GM12865 (cell line): Measurements from ENCODE around the gene AADACL4.

Experiments used
- DNase-seq: peaks from one replicate; pipeline ENCODE4 v3.0.0; 2010; ENCODE audit warnings: low read depth
- H3K4me3 ChIP-seq: 2 replicates; pipeline ENCODE4 v1.5.1; 2011; ENCODE audit warnings: mild to moderate bottlenecking, low read depth, low read length, control low read depth
- CTCF ChIP-seq: IDR thresholded peaks from 2 replicates; pipeline ENCODE4 v1.5.1; 2011; ENCODE audit warnings: low read length, control low read depth, low read depth, inconsistent platforms; ENCODE audit not compliant: insufficient read depth; ENCODE audit errors: missing control alignments

The AADACL4 gene

DNA sequence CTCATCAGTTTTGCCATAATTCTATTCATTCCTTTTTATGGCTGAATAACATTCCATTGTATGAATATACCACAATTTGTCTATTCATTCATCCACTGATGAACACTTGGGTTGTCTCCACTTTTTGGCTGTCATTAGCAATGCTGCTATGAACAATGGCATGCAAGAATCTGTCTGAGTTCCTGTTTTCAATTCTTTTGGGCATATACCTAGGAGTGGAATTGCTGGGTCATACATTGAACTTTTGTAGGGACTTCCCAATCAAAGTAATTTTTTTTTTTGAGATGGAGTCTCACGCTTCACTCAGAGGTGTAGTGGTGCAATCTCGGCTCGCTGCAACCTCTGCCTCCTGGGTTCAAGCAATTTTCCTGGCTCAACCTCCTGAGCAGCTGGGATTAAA, 34.9 kb downstream of the AADACL4 start:
- DNase-seq, result no peak
- TF ChIP-seq CTCF, result no peak
- H3K4me3 ChIP-seq, result no peak overlapping the region

DNA sequence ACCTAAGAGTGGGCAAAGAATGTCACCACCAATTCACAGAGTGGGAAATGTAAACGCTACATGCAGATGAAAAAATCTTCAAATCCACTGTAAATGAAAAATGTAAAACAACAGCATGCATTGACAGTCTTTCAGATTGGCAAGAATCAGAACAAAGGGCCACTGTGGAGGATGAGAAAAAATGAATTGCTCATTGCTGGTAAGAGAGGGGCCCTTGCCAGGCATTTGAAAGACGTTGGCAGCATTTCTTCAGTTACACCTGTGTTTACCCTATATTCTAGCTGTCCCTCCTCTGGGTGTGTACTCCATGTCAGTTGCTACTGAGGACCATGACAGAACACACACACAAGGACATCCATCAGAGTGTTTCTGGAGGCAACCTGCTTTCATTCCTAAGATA, 46.3 kb downstream of the AADACL4 start:
- H3K4me3 ChIP-seq, result no peak overlapping the region
- DNase-seq, result no peak
- TF ChIP-seq CTCF, result no peak

DNA sequence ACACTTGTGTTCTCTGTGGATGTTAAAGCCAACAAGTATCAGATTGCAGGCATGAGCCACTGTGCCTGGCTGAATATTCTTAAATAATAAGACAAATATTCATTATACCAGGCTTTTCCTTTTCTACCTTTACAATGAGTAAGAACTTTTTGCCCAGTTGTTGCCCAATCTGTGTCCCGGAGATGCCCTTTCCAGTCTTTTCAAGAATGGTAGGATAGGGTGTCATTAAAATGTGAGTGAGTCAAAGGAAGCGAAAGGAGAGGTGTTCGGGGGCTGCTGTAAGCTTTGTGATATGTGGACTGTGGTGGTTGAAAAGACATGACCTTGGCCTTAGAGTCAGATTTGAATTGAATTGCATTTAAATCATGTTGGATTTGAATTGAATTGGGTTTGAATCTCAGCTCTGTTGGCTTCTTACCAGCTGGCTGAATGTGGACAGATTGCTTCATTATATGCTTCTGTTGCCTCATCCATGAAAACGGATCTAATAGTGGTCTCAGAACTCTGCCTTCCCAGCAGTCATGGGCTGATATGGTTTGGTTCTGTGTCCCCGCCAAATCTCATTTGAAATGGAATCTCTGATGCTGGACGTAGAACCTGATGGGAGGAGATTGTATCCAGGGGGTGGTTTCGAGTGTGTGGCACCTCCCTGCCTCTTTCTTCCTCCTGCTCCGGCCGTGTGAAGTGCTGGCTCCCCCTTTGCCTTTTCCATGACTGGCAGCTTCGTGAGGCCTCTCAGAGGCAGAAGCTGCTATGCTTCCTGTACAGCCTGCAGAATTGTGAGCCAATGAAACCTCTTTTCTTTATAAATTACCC, 49.3 kb downstream of the AADACL4 start:
- TF ChIP-seq CTCF, result no peak
- no peak overlapping the region for H3K4me3 ChIP-seq
- DNase-seq, result no peak

DNA sequence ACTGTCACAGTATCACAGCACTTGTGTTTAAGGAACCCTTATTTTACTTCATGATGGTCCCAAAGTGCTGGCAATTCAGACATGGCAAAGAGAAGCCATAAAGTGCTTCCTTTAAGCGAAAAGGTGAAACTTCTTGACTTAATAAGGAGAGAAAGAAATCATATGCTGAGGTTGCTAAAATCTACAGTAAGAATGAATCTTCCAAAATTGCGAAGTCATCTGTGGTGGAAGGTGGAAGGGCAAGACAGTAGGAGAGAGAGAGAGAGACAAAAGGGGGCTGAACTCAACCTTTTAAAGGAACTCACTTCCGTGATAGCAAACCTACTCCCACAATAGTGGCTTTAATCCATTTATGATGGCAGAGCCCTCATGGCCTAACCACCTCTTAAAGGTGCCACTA, 52.8 kb downstream of the AADACL4 start:
- no peak overlapping the region for H3K4me3 ChIP-seq
- no peak for TF ChIP-seq CTCF
- no peak for DNase-seq

GRCh38 chr1:12697397-12697796, 53.5 kb downstream of the AADACL4 start:
- no peak for DNase-seq

GRCh38 chr1:12703821-12704451, 60.1 kb downstream of the AADACL4 start:
- DNase-seq, result no peak
- no peak overlapping the region for H3K4me3 ChIP-seq
- TF ChIP-seq CTCF, result no peak

More at GRCh38 chr1:12697397-12697796, 53.5 kb downstream of the AADACL4 start:
- H3K4me3 ChIP-seq, result no peak overlapping the region
- no peak for TF ChIP-seq CTCF
